Uterus (tissue), 2 donors: ENCODE data around the gene PAFAH1B2.

Experiments used
- CTCF ChIP-seq, 4 experiments: fragments of 200-600 bp in 2 of 4; fragments of 450-650 bp in 2 of 4; sonication (generic) in 2 of 4; IDR thresholded peaks; one replicate each; pipeline ENCODE4 v1.5.1; 2016 to 2019; ENCODE audit warnings: antibody characterized with exemption in 4 of 4, mild to moderate bottlenecking in 2 of 4, moderate library complexity in 1 of 4
- POLR2A ChIP-seq, 2 donors: fragments of 450-650 bp; IDR thresholded peaks; one replicate each; pipeline ENCODE4 v1.6.1; 2016; ENCODE audit warnings: antibody characterized with exemption in 2 of 2, mild to moderate bottlenecking in 1 of 2, moderate library complexity in 1 of 2

DNA sequence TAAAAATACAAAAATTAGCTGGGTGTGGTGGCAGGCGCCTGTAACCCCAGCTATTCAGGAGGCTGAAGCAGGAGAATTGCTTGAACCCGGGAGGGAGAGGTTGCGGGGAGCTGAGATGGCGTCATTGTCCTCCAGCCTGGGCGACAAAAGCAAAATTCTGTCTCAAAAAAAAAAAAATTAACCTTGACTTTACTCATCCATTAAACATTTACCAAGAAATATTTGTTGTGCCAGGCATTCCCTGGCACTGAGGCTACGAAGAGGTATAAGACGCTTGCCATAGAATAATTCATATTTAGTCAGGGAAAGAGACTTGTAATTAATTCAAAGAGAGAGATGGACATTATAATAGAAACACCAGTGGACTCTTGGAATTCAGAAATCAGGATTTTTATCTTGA, 13.2 kb upstream of the PAFAH1B2 start:
- no peak for TF ChIP-seq CTCF (IDR thresholded peaks at IDR 0.05)
- no peak for TF ChIP-seq POLR2A (IDR thresholded peaks at IDR 0.05)
